ENCODE results near the gene SLC34A3.

The SLC34A3 gene

GRCh38 chr9:137217276-137218211 is 13.2 kb upstream of the SLC34A3 start:
- no peak for DNase-seq (ENCODE audit: low read depth in 2 of 2)

DNA sequence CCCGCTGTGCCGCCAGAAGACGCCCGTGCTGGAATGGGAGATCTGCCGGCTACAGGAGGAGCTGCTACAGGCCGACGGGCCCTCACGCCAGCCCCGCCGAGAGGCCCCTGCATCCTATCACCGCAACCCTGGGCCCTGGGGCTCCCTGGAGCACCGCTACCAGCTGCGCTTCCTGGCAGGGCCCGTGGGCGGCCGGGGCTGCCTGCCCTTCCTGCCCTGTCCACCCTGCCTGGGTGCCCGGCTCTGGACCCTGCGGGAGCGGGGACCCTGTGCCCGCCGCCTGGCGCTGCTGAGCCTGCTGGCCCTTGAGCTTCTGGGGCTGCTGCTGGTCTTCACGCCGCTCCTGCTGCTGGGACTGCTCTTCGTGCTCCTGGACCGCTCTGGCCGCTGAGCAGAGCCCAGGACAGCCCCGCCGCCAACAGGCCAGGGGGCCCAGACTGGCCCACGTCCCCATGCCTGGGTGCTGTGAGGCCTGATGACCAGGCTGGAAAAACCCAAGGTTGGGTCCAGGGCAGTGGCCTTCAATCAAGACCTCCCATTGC is 12.4 kb upstream of the SLC34A3 start:
- no peak for DNase-seq (ENCODE audit: low read depth in 2 of 2)

DNA sequence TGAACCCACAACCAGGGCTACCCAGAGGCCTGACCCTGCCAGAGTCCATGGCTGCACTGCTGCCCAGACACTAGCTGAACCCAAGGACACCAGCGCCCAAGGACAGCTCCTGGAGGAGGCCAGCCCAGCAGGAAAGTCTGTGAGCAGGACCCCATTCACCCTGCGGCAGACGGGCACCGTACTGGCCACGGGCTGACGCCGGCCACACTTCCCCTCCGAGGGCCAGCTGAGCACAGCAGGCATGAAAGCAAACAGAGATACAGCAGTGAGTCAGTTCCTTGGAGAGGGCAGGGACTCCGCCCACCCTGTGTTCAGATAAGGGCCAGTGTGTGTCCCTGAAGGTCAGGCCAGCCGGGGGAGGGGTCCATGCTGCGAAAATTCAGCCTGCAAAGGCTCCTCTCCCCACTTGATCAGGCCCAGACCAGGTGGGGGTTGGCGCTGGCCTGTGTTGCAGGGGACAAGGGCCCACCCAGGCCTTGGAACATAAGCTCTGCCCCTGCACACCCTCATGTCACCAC is 11.9 kb upstream of the SLC34A3 start:
- no peak for DNase-seq (ENCODE audit: low read depth in 2 of 2)

DNA sequence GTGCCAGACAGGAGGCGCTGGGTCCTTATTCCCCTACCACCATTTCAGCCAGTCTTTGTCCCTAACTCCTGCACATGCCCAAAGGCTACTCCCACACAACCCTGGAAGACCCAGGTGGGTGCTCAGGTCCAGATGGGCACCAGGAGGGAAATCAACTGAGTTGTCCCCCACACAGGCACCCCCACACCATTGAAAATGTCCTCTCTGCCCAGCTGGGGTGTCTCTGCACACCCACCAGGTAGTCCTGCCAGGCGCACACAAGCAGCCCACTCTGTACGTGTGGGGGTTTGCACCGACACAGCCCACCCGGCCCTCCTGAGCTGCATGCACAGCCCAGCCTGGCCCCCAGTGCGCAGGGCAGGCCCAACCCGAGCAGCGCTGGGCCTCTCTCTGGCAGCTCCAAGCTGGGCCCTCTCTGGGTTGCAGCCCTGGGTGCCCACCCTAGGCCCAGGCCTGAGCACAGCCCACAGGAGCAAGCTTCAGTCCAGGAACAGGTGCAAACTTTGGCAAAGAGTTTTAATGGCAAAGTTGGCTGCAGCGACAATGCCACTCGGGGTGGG is 10.9 kb upstream of the SLC34A3 start:
- no peak for DNase-seq (ENCODE audit: low read depth in 2 of 2)

GRCh38 chr9:137220317-137221094 is 10.2 kb upstream of the SLC34A3 start:
- no peak for DNase-seq (ENCODE audit: low read depth in 2 of 2)

DNA sequence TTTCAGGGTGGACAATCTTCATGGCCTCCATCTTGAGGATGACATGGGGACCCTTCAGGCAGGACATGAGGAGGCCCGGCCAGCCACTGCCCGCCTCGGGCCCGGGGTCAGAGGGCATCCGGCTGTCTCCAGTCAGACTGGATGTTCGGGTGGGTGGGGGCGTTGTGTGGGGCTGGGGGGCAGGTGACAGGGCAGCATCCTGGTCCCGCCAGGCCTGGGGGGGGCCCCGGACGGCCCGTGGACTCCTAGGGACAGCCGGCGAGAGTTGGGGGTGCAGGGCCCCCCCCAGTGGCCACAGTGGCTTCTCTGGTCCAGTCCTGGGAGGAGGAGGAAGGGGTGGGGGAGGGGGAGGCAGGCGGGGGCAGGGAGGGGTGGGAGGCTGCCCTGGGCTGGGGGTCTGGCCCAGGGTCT is 9.6 kb upstream of the SLC34A3 start:
- no peak for DNase-seq (ENCODE audit: low read depth in 2 of 2)

DNA sequence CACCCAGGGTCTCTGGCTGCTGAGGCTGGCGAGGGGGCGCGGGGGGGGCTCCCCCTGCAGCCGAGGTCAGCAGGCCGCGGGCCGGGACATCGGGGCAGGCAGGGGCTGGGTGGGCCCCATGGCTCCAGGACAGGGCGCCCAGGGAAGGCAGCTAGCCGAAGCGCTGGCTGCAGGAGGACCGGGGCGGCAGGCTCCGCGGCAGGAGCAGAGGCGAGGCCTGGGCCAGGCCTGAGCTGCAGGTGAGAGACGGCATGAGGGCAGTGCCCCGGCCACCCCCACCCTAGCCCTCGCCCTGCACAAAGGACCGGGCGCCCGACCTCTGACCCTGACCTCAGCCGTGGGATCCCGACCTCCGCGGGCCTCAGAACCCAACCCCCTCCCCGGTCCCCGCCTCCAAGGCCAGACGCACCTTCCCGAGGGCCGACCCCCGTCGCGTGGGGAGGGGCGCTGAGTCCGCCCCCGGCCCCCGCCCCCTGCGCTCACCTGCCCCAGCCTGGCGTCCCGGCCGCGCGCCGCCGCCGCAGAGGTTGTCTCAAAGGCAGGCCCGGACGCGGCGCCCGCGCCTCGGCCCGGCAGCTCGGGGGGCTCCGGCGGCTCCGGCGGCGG is 9.1 kb upstream of the SLC34A3 start:
- no peak for DNase-seq (ENCODE audit: low read depth in 2 of 2)

DNA sequence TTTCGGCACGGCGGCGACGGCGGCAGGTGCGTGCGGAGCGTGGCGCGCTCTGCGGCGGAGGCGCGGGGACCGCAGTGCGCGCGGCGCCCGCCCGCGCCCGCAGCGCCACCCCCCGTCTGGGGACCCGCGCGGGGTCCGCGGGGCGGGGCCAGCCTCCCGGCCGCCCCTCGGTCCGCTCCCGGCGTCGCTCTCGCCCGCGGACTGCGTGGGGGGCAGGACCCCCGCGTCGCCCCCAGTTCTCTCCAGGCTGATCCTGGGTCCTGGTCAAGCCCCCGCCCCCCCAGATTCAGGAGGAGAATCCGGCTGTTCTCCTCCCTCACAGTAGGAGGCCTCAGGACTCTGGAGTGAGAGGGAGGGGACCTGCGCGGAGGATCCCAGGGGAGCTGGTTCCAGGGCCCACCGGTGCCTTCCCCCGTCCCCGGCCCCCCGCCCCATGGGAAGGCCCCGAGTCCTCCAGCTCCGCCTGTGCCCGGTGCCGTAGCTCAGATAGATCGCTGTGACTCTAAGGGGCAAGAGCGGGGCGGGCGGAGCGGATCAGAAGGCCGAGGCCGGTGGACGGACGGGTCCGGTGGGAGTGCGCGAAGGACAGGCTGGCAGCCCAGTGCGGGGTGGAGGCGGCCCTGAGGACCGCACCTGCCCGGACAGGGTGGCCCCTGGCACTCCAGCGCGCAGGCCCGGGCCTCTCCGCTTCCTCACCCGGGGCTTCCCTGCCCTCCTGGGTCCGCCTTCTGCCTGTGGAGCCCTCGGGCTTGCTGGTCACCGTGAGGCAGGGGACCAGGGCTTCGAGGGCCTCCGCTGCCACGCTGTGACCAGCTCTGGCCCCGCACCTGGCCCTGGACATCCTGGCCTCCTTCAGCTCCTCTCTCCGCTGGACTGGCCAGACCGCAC is 8.3 kb upstream of the SLC34A3 start, which contains the start of gene RNF208:
Gene RNF208, minus strand, starts transcription at position 51 of the 888 bp plus-strand sequence. CDS start 1,028 bp downstream, outside the sequence.
- no peak for DNase-seq (ENCODE audit: low read depth in 2 of 2)

- peak; percentile 98 to 99 for DNase-seq (ENCODE audit: low read depth in 2 of 2)
Measured at GRCh38 chr9:137223078-137223970, 7.4 kb upstream of the SLC34A3 start.

- no peak for DNase-seq (ENCODE audit: low read depth in 2 of 2)
Measured at GRCh38 chr9:137224830-137225694, 5.6 kb upstream of the SLC34A3 start, which contains the start of gene CYSRT1. Gene CYSRT1, plus strand, starts transcription at chr9:137225174. Its CDS starts 448 bp downstream, at chr9:137225622.

DNA sequence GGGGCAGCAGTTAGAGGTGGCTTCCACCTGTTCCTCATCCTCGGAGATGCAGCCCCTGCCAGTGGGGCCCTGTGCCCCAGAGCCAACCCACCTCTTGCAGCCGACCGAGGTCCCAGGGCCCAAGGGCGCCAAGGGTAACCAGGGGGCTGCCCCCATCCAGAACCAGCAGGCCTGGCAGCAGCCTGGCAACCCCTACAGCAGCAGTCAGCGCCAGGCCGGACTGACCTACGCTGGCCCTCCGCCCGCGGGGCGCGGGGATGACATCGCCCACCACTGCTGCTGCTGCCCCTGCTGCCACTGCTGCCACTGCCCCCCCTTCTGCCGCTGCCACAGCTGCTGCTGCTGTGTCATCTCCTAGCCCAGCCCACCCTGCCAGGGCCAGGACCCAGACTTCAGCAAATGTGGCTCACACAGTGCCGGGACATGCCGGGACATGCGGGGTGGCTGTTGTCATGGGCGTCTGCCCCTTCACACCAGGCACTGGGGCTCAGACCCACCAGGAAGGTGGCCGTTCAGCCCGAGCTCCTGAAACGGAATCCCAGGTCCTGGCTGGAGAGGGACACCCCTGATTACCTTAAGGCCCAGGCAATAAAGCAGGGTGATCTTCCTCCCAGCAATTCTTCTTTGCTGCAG is 4.9 kb upstream of the SLC34A3 start:
- DNase-seq (ENCODE audit: low read depth in 2 of 2), result no peak

- no peak for DNase-seq (ENCODE audit: low read depth in 2 of 2)
Measured at GRCh38 chr9:137226338-137227053, 4.2 kb upstream of the SLC34A3 start.

GRCh38 chr9:137227054-137227852 is 3.4 kb upstream of the SLC34A3 start, which contains the start of gene RNF224:
Gene RNF224, plus strand, starts transcription at chr9:137227502. Its CDS starts 834 bp downstream, at chr9:137228336.
- peak; percentile 73 to 77 for DNase-seq (ENCODE audit: low read depth in 2 of 2)

- DNase-seq (ENCODE audit: low read depth in 2 of 2), result no peak
Measured at GRCh38 chr9:137227853-137228505, 2.7 kb upstream of the SLC34A3 start.

DNA sequence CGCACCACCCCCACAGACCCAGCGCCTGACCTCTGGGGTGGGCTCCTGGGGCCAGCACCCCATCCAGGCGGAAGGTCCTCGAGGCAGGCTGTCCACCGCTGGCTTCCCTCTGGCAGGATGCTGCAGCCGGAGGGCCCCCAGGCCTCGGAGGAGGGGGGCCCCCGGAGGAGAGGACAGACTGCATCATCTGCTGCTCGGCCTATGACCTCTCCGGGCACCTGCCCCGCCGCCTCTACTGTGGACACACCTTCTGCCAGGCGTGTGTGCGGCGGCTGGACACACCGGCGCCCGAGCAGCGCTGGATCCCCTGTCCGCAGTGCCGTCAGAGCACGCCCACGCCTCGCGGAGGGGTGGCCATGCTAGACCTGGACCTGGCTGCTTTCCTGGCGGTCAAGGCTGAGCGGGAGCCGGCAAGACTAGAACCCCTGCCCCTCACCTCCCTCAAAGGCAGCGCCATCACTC is 2.2 kb upstream of the SLC34A3 start:
- no peak for DNase-seq (ENCODE audit: low read depth in 2 of 2)

All from stimulated activated CD4-positive, alpha-beta T cell treated with anti-CD3 and anti-CD28 coated beads, Interleukin-15, amount 100 ng/mL, for 48 hours (primary cell).